ENCODE measurements around the gene PGAP3. TPM values are rescaled to one million over a fixed set of nuclear protein-coding genes. Genes with fewer than 3 reads are reported as not detected.

PGAP3 gene
- total RNA-seq, 1 donor: 27.7 TPM

DNA sequence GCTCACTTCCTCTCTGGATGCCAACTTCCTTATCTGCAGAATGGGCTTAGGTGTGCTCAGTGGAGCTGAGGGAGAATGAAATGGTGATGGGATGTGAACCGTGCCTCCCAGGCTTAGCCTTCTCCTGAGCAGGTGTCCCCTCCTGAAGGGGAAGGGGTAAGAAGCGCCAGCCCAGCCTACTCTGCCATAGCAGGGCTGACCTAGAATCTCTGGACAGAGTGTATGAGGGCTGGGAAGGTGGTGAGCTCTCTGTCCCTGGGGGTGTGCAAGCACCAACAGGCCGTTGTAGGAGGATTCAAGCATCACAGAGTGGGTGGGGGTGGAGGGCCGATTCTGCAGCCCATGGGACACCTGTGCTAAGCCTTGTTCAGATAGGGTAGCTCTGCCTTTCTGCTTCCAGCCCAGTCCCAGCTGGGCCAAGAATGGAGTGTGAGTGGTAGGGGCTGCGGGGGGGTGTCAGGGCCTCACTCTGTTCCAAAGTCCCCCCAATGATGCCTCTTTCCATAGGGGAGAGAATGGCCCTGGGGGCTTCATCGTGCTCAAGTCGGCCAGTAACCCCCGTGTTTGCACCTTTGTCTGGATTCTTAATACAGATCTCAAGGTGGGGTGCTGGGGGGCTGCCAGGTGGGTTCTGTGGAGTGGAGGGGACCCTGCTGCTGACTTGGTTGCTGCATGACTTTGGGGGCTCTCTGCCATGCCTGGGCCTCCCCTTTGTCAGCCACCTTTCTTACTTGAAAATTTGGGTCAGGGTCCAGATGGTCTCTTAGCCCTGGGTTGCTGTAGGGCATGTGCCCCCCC, 25.9 kb downstream of the PGAP3 start:
- no peak for DNase-seq (ENCODE audit: low read depth in 2 of 3, low spot score in 2 of 3)

DNA sequence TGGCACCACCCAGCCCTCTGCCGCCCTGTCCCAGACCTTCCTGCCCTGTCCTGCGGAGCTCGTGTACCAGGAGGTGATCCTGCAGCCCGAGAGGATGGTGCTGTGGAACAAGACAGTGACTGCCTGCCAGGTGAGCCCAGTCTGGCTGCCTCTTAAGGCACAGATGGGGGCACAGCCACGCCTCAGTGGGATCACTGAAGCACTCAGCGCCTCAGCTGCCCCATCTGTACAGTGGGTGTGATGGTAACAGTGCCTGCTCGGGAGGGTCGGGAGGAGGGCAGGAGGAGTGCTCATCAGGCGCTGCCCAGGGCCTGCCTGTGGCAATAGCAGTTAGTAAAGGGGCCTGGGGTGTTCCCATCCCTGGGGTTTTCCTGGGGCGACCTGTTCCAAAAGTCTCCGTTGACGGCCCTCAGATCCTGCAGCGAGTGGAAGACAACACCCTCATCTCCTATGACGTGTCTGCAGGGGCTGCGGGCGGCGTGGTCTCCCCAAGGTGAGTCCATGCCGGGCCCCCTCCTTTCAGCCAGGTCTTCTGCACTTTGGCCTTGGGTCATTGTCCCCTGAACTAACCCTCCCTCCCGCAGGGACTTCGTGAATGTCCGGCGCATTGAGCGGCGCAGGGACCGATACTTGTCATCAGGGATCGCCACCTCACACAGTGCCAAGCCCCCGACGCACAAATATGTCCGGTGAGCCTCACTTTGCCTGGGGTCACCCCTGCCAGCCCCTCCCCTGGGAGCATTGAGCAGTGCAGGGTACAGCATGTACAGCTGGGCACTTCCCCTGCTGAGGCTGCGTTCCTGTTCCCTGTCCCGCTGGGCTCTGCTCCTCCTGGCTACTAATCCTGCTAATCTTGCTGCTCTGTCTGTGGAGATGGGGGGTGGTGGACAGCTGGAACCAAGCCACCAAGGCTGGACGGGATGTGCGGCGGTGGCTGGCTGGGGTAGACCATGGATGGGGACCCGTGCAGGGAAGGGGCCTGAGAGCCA, 27.2 kb downstream of the PGAP3 start:
- DNase-seq (ENCODE audit: low read depth in 2 of 3, low spot score in 2 of 3): no peak

GRCh38 chr17:39660011-39660360, 27.9 kb downstream of the PGAP3 start:
- DNase-seq (ENCODE audit: low read depth in 2 of 3, low spot score in 2 of 3): no peak

DNA sequence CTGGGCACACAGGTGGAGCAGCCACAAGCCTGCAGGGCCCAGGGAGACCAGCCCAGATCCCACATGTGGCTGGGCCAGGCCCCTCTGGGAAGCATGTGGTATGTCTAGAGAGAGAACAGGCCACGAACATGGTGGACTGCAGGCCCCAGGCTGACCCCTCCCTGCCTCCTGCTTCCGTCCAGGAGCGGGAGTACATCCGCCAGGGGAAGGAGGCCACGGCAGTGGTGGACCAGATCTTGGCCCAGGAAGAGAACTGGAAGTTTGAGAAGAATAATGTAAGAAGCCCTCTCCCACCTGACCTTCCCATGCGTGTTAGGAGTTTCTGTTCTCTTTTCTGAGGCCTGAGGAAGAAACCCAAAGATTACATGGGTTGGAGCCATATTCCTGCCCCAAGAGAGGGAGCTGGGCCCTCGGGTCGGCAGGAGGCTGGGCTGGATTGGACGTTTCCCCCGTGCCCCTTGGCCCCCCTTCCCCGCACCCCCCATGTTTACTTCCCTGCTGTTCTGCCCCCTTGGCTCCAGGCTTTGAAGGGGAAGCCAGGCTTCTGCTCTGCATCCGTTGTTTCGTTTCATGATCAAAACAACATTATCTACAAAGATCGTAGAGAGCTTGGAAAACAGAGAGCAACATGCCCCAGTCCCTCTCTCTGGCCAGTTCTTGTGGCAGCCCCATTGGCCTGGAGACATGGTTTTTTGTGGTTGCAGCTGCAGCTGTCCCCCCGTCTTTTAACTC, 28.4 kb downstream of the PGAP3 start:
- DNase-seq (ENCODE audit: low read depth in 2 of 3, low spot score in 2 of 3): peak in 2 of 3 donors; percentile 43 to 78

DNA sequence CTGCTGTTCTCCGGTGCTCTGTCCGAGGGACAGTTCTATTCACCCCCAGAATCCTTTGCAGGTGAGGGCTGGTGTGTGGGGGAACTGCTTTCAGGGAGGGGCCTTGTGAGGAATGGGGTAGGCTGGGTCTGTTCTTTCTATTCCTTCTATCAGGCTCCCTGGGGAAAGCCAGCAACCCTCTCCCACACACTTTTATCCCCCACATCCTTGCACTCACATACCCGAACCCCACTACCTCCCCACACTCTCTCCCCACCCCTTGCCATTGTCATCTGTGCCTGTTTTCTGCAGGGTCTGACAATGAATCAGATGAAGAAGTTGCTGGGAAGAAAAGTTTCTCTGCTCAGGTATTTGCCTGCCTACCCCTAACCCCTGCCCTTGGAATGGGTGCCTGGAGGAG, 29.1 kb downstream of the PGAP3 start:
- DNase-seq (ENCODE audit: low read depth in 2 of 3, low spot score in 2 of 3): no peak

DNA sequence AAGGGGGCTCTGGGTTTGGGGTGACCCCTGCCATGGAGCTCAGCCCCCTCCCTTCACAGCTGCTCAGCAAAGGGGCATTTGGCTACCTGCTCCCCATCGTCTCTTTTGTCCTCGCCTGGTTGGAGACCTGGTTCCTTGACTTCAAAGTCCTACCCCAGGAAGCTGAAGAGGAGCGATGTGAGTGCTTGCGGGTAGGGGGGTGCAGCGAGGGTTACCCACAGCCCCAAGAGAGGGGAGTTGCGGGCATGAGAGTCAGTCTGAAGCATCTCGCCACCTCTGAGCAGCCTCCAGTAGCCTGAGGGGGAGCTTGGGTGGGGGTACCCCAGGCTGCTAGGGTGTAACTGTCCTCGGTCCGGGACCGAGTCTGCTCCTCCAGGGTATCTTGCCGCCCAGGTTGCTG, 29.5 kb downstream of the PGAP3 start:
- no peak for DNase-seq (ENCODE audit: low read depth in 2 of 3, low spot score in 2 of 3)

DNA sequence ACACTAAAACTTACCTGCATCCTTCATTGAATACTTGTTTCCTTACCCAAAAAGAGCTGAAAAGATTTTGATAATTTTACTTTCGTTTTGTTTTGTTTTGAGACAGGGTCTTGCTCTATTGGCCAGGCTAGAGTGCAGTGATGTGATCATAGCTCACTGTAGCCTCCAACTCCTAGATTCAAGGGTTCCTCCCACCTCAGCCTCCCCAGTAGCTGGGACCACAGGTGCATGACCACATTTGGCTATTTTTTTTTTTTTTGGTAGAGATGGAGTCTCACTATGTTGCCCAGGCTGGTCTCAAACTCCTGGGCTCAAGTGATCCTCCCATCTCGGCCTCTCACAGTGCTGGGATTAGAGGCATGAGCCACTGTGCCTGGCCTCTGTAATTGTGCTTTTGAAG, 32.8 kb downstream of the PGAP3 start:
- no peak for DNase-seq (ENCODE audit: low read depth in 2 of 3, low spot score in 2 of 3)

DNA sequence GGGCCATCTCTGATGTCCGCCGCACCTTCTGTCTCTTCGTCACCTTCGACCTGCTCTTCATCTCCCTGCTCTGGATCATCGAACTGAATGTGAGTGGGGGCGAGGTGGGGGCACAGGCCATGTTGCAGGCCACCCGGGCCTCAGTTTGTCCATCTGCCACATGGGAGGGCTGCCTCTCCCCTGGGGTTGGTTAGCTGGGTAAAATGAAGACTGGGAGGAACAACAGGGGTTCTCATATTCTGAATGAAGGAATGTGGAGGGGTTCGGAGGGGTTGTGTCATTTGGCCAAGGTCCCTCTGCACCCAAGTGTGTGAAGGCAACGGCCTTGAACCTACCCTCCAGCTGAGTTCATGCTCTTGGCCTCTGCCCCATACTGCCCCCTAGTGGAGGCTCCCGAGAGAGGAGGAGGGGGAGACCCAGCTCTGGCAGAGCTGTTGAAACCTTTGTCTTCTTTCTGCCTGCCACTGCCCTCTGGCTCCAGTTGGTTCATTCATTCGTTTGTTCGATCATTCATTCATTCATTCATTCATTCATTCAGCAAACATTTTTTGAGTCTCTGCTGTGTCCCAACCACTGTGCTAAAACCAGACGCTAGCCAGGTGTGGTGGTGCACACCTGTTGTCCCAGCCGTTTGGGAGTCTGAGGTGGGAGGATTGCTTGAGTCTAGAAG, 34.1 kb downstream of the PGAP3 start:
- peak; percentile 63 to 84 (median 63) for DNase-seq (ENCODE audit: low read depth in 2 of 3, low spot score in 2 of 3)

- DNase-seq (ENCODE audit: low read depth in 2 of 3, low spot score in 2 of 3): no peak
Observed at GRCh38 chr17:39653316-39653661, 34.6 kb downstream of the PGAP3 start.

- DNase-seq (ENCODE audit: low read depth in 2 of 3, low spot score in 2 of 3): no peak
Observed at GRCh38 chr17:39652587-39653315, 35.1 kb downstream of the PGAP3 start.

- no peak for DNase-seq (ENCODE audit: low read depth in 2 of 3, low spot score in 2 of 3)
Observed at GRCh38 chr17:39651923-39652586, 35.8 kb downstream of the PGAP3 start.

- DNase-seq (ENCODE audit: low read depth in 2 of 3, low spot score in 2 of 3): no peak
Observed at GRCh38 chr17:39650121-39650579, 37.7 kb downstream of the PGAP3 start.

DNA sequence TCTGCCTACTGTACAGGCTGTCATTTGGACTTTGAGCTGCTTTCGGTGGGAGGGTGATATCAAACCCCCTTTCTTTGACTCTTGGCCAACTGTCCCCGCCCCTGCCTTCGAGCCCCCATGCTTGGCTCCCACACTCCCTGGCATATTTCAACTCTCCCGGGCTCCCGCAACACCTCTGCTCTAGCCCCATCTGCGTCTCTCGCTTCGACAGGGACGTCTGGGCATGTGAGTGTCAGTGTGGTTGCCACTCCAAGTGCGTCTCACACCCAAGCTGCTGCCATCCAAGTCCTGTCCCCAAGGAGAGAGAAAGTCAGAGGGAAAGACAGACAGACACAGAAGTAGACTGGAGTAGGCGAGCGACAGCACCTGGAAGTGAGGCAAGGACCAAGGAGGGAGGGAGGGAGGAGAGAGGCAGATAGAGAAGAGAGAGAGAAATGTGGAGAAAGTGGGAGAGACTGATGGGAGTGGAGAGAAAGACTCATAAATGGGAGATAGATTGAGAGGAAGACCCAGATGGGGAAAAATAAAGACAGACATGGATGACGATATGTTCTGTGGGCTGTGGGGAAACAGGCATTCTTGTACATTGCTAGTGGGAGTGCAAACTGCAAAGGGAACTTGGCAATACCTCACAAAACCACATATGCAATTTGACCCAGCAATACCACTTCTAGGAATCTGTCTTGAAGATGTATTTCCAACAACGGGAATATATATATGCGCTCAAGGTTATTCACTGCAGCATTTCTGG, 39.1 kb downstream of the PGAP3 start:
- no peak for DNase-seq (ENCODE audit: low read depth in 2 of 3, low spot score in 2 of 3)

DNA sequence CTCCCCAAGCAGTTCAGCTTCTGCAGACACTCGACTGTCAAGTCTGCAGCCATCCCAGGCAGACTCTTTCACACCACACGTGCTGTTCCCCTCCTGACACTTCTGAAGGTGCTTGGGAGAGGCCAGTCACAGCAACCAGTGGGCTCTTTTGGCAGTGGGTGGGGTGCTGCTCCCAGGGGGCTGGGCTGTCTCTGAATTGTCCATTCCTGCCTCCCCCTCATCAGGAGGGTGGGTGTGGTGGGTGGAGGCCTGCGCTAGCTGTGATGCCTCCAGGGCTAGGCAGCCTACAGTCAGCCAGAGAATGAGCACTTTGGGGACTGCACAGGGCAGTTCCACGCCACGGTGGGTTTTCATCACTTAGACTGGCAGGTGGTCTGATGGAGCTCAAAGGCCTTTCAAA, 40.6 kb downstream of the PGAP3 start:
- no peak for DNase-seq (ENCODE audit: low read depth in 2 of 3, low spot score in 2 of 3)

DNA sequence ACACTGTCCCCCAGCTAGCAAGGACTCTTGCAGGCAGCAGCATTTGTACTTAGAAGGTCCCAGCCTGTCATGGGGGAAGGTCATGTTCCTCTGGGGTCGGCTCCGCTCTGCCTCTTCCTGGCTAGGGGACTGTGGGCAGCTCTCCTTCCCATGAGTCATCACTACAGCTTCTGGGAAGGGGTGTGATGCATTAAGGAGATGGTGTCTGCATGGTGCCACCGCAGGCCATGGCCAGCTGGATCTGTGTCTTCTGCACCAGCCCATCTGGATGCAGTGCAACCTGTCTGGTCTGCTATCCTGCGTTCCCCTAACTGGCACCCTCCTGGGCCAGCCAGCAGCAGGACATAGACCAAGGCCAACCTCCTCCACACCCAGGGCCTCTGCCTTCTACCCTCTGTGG, 44.6 kb downstream of the PGAP3 start:
- peak in 1 of 3 donors; percentile 28 for DNase-seq (ENCODE audit: low read depth in 2 of 3, low spot score in 2 of 3)

GRCh38 chr17:39642291-39643074, 45.4 kb downstream of the PGAP3 start:
- DNase-seq (ENCODE audit: low read depth in 2 of 3, low spot score in 2 of 3): no peak

GRCh38 chr17:39641883-39642282, 46.0 kb downstream of the PGAP3 start:
- DNase-seq (ENCODE audit: low read depth in 2 of 3, low spot score in 2 of 3): no peak

DNA sequence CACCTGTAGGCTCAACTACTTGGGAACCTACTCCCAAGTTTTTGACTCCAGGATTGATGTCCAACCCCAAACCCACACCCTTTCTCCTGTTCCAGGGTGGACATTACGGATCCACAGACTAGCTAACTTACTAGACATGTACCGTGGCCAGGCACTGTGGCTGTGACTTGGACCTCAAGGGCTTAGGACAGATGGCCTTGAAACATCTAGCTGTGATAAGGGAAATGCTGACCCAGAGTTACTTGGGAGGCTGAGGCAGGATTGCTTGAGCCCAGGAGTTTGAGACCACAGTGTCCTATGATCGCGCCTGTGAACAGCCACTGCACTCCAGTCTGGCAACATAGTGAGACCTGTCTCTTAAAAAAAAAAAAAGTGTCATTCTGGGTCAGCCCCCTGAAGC, 46.8 kb downstream of the PGAP3 start:
- DNase-seq (ENCODE audit: low read depth in 2 of 3, low spot score in 2 of 3): no peak
